HG02973 (cell line): ENCODE measurements around the gene NMT1.

Experiments
- ATAC-seq: cut with Tn5 transposase; IDR thresholded peaks from one replicate; pipeline ENCODE4 v1.9.1; 2021; ENCODE audit warnings: moderate library complexity; ENCODE audit not compliant: unreplicated experiment

NMT1 gene

GRCh38 chr17:45132572-45133463 lies 71.7 kb downstream of the NMT1 start:
- ATAC-seq, result no peak

- ATAC-seq, result peak; percentile 73
Measured at GRCh38 chr17:45135192-45135977, 74.3 kb downstream of the NMT1 start, which contains the start of gene ACBD4. ACBD4 (plus strand) TSS chr17:45135687; CDS start chr17:45136145, 458 bp downstream.

- ATAC-seq, result no peak
Measured at GRCh38 chr17:45135978-45136791, 75.1 kb downstream of the NMT1 start.

GRCh38 chr17:45136846-45137560 lies 75.9 kb downstream of the NMT1 start:
- no peak for ATAC-seq

GRCh38 chr17:45137561-45138305 lies 76.6 kb downstream of the NMT1 start:
- no peak for ATAC-seq

- ATAC-seq, result no peak
Measured at GRCh38 chr17:45138911-45139532, 77.9 kb downstream of the NMT1 start.

- ATAC-seq, result no peak
Measured at GRCh38 chr17:45139533-45139920, 78.4 kb downstream of the NMT1 start.

GRCh38 chr17:45143094-45143670 lies 82.1 kb downstream of the NMT1 start:
- ATAC-seq, result no peak

GRCh38 chr17:45143767-45144198 lies 82.7 kb downstream of the NMT1 start:
- ATAC-seq, result no peak

GRCh38 chr17:45144199-45145034 lies 83.3 kb downstream of the NMT1 start:
- no peak for ATAC-seq

GRCh38 chr17:45145035-45145389 lies 83.9 kb downstream of the NMT1 start:
- ATAC-seq, result no peak

GRCh38 chr17:45146166-45146565 lies 85.0 kb downstream of the NMT1 start:
- no peak for ATAC-seq

- no peak for ATAC-seq
Measured at GRCh38 chr17:45146592-45146889, 85.4 kb downstream of the NMT1 start.

GRCh38 chr17:45146890-45147580 lies 85.9 kb downstream of the NMT1 start:
- ATAC-seq, result no peak

GRCh38 chr17:45147581-45148182 lies 86.6 kb downstream of the NMT1 start:
- ATAC-seq, result no peak

- ATAC-seq, result peak; percentile 59
Measured at GRCh38 chr17:45148183-45149036, 87.3 kb downstream of the NMT1 start, which contains the start of gene HEXIM1. HEXIM1 (plus strand) TSS chr17:45148475; CDS start chr17:45149191, 716 bp downstream.
